GM18505 (cell line): ENCODE measurements around the gene LPCAT3.

Experiments used
- ATAC-seq: cut with Tn5 transposase; IDR thresholded peaks from one replicate; pipeline ENCODE4 v1.9.1; 2021; ENCODE audit not compliant: unreplicated experiment
- POLR2A ChIP-seq: IDR thresholded peaks from 4 replicates; pipeline ENCODE4 v1.6.1; 2011; ENCODE audit warnings: borderline replicate concordance; ENCODE audit not compliant: insufficient read depth, insufficient read length; ENCODE audit errors: extremely low read depth

Gene LPCAT3

DNA sequence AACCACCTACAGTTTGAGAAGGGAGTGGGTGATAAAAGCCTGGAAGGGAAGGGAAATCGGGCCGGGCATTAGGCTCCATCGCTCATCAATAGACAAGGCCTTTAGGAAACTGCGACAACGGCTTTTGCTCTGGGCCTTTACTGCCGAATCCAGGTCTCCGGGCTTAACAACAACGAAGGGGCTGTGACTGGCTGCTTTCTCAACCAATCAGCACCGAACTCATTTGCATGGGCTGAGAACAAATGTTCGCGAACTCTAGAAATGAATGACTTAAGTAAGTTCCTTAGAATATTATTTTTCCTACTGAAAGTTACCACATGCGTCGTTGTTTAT is 74.9 kb downstream of the LPCAT3 start:
- peak; percentile 19 for ATAC-seq
- no peak for TF ChIP-seq POLR2A

DNA sequence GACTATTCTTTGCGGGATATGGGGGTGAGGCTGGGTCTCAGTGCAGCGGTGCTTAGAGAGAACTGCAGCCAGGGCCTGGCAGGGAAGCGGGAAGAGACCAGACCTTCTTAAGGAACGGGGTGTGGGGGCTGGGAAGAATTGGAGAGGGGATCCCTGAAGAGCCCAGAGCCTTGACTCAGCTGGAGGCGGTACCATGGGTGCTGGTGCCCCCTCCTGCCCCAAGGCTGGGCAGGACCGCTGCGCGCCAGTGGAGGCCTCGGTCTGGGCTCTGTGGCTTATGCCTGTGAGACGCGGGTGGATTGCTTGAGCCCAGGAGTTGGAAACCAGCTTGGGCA is 76.0 kb downstream of the LPCAT3 start:
- no peak for TF ChIP-seq POLR2A
- ATAC-seq: no peak

DNA sequence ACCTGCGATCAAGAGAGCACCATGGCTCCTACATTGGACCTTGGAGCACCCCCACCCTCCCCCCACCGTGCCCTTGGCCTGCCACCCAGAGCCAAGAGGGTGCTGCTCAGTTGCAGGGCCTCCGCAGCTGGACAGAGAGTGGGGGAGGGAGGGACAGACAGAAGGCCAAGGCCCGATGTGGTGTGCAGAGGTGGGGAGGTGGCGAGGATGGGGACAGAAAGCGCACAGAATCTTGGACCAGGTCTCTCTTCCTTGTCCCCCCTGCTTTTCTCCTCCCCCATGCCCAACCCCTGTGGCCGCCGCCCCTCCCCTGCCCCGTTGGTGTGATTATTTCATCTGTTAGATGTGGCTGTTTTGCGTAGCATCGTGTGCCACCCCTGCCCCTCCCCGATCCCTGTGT is 76.5 kb downstream of the LPCAT3 start:
- ATAC-seq: no peak
- TF ChIP-seq POLR2A: peak; percentile 14

DNA sequence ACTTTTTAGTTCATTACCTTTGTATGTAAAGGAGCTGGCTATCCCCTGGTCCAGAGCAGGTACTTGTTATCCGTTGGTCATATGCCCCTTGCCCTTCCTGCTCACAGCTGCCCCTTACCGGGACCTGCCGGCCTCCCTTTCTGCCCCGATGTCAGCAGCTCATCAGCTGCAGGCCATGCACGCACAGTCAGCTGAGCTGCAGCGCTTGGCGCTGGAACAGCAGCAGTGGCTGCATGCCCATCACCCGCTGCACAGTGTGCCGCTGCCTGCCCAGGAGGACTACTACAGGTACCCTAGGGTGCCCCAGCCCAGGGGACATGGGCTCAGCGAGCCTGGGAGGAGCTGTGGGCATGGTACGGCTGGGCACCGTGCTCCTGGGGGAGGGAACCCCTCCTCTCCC is 77.0 kb downstream of the LPCAT3 start:
- peak; percentile 11 for TF ChIP-seq POLR2A

DNA sequence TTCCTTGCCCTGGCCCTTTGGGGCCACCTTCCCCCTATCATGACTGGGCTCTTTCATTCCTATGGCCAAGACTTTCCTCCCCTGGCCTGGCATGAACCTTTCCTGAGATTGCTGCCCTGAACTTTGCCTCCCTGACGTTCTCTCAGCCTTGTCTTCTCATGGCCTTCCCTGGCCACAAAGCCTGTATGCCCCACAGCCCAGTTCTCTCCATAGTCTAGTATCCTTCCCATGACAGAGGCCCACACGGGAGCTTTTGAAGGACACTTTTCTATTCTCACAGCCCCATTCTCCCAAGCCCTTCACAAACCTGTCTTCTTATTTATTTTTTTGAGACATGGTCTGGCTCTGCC is 79.1 kb downstream of the LPCAT3 start:
- no peak for TF ChIP-seq POLR2A
- no peak for ATAC-seq

More for the DNA sequence above, 77.0 kb downstream of the LPCAT3 start:
- no peak for ATAC-seq

DNA sequence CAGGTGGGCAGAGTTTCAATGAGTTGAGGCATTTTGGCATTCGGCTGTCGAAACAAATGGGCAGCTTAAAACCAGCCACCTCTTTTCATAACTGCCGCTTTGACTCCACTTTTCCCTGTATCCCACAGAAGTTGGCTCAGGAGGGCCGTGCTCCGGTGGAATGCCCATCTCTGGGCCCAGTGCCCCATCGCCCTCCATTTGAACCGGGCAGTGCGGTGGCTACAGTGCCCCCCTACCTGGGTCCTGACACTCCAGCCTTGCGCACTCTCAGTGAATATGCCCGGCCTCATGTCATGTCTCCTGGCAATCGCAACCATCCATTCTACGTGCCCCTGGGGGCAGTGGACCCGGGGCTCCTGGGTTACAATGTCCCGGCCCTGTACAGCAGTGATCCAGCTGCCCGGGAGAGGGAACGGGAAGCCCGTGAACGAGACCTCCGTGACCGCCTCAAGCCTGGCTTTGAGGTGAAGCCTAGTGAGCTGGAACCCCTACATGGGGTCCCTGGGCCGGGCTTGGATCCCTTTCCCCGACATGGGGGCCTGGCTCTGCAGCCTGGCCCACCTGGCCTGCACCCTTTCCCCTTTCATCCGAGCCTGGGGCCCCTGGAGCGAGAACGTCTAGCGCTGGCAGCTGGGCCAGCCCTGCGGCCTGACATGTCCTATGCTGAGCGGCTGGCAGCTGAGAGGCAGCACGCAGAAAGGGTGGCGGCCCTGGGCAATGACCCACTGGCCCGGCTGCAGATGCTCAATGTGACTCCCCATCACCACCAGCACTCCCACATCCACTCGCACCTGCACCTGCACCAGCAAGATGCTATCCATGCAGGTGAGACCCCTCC is 79.7 kb downstream of the LPCAT3 start:
- no peak for TF ChIP-seq POLR2A
- no peak for ATAC-seq

DNA sequence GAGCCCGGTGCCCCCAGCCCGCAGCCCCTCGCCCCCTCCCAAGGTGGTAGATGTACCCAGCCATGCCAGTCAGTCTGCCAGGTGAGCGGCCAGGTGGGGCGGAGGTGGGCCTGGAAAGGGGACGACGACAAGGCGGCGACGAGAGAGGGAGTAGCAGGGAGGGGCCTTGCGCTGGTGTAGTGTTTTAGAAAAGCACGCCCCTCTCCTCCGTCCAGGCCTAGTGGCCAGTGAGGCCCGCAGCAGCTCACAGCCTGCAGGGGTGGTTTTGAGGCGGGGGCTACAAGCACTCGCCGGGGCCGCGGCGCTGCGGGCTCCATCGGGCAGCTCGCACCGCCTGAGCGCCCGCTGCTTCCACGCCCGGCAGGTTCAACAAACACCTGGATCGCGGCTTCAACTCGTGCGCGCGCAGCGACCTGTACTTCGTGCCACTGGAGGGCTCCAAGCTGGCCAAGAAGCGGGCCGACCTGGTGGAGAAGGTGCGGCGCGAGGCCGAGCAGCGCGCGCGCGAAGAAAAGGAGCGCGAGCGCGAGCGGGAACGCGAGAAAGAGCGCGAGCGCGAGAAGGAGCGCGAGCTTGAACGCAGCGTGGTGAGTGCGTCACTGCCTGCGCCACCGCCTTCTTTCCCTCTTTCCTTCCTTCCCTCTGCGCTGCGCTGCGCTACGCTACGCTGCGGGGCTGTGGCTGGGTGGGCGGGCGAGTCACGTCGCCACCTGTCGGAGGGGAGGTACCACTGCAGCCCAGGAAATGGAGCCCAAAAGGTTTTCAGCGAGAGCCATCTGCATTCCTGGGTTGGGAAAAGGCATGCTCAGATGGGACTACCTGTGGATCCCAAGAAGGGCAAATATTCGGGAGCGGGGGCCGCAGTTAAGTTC is 80.6 kb downstream of the LPCAT3 start:
- ATAC-seq: peak; percentile 85
- peak; percentile 82 for TF ChIP-seq POLR2A

DNA sequence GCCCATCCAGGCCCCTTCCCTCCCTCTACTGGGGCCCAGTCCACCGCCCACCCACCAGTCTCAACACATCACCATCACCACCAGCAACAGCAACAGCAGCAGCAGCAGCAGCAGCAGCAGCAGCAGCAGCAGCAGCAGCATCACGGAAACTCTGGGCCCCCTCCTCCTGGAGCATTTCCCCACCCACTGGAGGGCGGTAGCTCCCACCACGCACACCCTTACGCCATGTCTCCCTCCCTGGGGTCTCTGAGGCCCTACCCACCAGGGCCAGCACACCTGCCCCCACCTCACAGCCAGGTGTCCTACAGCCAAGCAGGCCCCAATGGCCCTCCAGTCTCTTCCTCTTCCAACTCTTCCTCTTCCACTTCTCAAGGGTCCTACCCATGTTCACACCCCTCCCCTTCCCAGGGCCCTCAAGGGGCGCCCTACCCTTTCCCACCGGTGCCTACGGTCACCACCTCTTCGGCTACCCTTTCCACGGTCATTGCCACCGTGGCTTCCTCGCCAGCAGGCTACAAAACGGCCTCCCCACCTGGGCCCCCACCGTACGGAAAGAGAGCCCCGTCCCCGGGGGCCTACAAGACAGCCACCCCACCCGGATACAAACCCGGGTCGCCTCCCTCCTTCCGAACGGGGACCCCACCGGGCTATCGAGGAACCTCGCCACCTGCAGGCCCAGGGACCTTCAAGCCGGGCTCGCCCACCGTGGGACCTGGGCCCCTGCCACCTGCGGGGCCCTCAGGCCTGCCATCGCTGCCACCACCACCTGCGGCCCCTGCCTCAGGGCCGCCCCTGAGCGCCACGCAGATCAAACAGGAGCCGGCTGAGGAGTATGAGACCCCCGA is 81.4 kb downstream of the LPCAT3 start:
- TF ChIP-seq POLR2A: no peak
- ATAC-seq: peak; percentile 6

DNA sequence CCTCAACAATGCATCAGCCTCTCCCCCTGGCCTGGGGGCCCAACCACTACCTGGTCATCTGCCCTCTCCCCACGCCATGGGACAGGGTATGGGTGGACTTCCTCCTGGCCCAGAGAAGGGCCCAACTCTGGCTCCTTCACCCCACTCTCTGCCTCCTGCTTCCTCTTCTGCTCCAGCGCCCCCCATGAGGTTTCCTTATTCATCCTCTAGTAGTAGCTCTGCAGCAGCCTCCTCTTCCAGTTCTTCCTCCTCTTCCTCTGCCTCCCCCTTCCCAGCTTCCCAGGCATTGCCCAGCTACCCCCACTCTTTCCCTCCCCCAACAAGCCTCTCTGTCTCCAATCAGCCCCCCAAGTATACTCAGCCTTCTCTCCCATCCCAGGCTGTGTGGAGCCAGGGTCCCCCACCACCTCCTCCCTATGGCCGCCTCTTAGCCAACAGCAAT is 82.1 kb downstream of the LPCAT3 start:
- TF ChIP-seq POLR2A: no peak
- no peak for ATAC-seq

DNA sequence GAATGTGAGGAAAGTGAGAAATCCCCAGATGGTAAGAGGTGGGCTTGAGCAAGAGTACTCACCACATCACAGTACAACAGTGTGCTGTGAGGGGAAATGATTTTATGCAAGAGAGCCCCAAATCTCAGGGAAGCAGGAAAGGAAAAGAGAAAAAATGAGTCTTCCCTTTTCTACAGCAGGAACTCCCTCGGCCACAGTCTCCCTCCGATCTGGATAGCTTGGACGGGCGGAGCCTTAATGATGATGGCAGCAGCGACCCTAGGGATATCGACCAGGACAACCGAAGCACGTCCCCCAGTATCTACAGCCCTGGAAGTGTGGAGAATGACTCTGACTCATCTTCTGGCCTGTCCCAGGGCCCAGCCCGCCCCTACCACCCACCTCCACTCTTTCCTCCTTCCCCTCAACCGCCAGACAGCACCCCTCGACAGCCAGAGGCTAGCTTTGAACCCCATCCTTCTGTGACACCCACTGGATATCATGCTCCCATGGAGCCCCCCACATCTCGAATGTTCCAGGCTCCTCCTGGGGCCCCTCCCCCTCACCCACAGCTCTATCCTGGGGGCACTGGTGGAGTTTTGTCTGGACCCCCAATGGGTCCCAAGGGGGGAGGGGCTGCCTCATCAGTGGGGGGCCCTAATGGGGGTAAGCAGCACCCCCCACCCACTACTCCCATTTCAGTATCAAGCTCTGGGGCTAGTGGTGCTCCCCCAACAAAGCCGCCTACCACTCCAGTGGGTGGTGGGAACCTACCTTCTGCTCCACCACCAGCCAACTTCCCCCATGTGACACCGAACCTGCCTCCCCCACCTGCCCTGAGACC is 82.7 kb downstream of the LPCAT3 start:
- no peak for TF ChIP-seq POLR2A
- ATAC-seq: no peak

DNA sequence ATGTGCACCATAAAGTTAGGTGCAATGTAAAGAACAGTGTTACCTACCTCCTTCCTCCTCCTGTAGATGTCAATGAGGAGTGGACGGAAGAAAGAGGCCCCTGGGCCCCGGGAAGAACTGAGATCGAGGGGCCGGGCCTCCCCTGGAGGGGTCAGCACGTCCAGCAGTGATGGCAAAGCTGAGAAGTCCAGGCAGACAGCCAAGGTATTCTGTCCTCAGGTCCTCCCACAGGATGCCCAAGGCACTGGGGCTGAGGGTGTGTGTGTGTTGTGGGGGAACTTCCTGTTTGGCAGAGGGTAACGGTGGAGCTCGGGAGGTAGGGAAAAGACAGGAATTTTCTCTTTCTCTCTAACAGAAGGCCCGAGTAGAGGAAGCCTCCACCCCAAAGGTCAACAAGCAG is 84.2 kb downstream of the LPCAT3 start:
- TF ChIP-seq POLR2A: no peak
- ATAC-seq: no peak

DNA sequence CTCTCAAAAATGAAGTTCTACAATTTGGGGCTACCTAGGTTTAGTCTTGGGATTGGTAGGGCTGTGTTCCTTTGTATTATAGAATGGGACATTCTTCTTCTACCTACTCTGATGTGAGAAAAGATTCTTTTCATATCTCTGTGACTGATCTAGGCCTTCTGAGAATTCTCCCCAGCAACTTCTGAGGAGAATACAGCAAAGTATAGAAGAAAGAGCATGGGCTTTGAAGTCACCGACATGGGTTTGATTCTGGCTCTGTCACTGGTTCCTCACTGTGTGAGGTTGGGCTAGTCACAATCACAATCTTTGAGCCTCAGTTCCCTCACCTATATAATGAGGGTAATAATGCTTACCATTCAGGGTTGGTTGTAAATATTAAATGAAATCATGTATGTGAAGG is 85.5 kb downstream of the LPCAT3 start:
- TF ChIP-seq POLR2A: no peak
- no peak for ATAC-seq
